GM23248 (cell line): ENCODE results near the gene CEP131.

Experiments
- EZH2 ChIP-seq: fragments of 200-600 bp; sonication (generic); IDR thresholded peaks from 2 replicates; pipeline ENCODE4 v1.6.1; 2018; ENCODE audit warnings: antibody characterized with exemption, mild to moderate bottlenecking; ENCODE audit not compliant: insufficient read depth, poor library complexity, severe bottlenecking
- EZH2phosphoT487 ChIP-seq: fragments of 200-600 bp; sonication (generic); IDR thresholded peaks from 2 replicates; pipeline ENCODE4 v1.6.1; 2018; ENCODE audit warnings: antibody characterized with exemption, moderate library complexity, mild to moderate bottlenecking, low read depth; ENCODE audit not compliant: insufficient read depth

GRCh38 chr17:81233316-81233715, 10.6 kb upstream of the CEP131 start:
- TF ChIP-seq EZH2 (no peak), EZH2phosphoT487 (no peak)
